Left renal pelvis (tissue), 4 donors: ENCODE data around the gene ARHGAP21. TPM values are rescaled to one million over a fixed set of nuclear protein-coding genes. Genes with fewer than 3 reads are reported as not detected.
A peak's percentile ranks its signal among the peaks of the same experiment; 100 is the strongest.

Source experiments
- DNase-seq, 4 donors: peaks; one replicate each; pipeline ENCODE4 v3.0.0-alpha.2; 2013; ENCODE audit warnings: low read depth in 4 of 4, low spot score in 3 of 4
- polyA plus RNA-seq, 4 donors: library from polyadenylated mRNA; unstranded; fragments of 120-200 nt; gene quantifications; one replicate each; pipeline ENCODE4 v1.2.1, GENCODE V29; 2013; ENCODE audit not compliant: insufficient read length in 4 of 4

The ARHGAP21 gene
- polyA plus RNA-seq, 4 donors, result 72.1 to 98.1 (median 87.8) TPM

GRCh38 chr10:24723386-24723787 lies 300 bp downstream of the ARHGAP21 start:
- DNase-seq, result no peak

- peak in 2 of 4 donors; percentile 23 to 35 for DNase-seq
Observed at GRCh38 chr10:24722676-24723385, 856 bp downstream of the ARHGAP21 start.

- DNase-seq, result peak in 1 of 4 donors; percentile 14
Observed at GRCh38 chr10:24722131-24722675, 1.5 kb downstream of the ARHGAP21 start.

- DNase-seq, result peak in 1 of 4 donors; percentile 24
Observed at GRCh38 chr10:24721229-24722106, 2.2 kb downstream of the ARHGAP21 start.

GRCh38 chr10:24720096-24720495 lies 3.6 kb downstream of the ARHGAP21 start:
- DNase-seq, result no peak

GRCh38 chr10:24718031-24718855 lies 5.4 kb downstream of the ARHGAP21 start:
- no peak for DNase-seq

- DNase-seq, result no peak
Observed at GRCh38 chr10:24716295-24716694, 7.4 kb downstream of the ARHGAP21 start.

- no peak for DNase-seq
Observed at GRCh38 chr10:24715246-24715769, 8.4 kb downstream of the ARHGAP21 start.

GRCh38 chr10:24713086-24713485 lies 10.6 kb downstream of the ARHGAP21 start:
- DNase-seq, result no peak

GRCh38 chr10:24711465-24711864 lies 12.2 kb downstream of the ARHGAP21 start:
- no peak for DNase-seq

GRCh38 chr10:24708081-24708480 lies 15.6 kb downstream of the ARHGAP21 start:
- DNase-seq, result no peak

- DNase-seq, result no peak
Observed at GRCh38 chr10:24707445-24707844, 16.2 kb downstream of the ARHGAP21 start.

- DNase-seq, result no peak
Observed at GRCh38 chr10:24706479-24707118, 17.1 kb downstream of the ARHGAP21 start.

GRCh38 chr10:24703700-24704099 lies 20.0 kb downstream of the ARHGAP21 start:
- no peak for DNase-seq

- no peak for DNase-seq
Observed at GRCh38 chr10:24701447-24701846, 22.2 kb downstream of the ARHGAP21 start.

GRCh38 chr10:24700948-24701347 lies 22.7 kb downstream of the ARHGAP21 start:
- no peak for DNase-seq

- DNase-seq, result no peak
Observed at GRCh38 chr10:24698270-24698669, 25.4 kb downstream of the ARHGAP21 start.

- no peak for DNase-seq
Observed at GRCh38 chr10:24697080-24697479, 26.6 kb downstream of the ARHGAP21 start.

GRCh38 chr10:24695452-24695851 lies 28.2 kb downstream of the ARHGAP21 start:
- no peak for DNase-seq

- DNase-seq, result no peak
Observed at GRCh38 chr10:24694086-24694485, 29.6 kb downstream of the ARHGAP21 start.
